Activated B cell treated with CpG ODN at 0.5 μM for 24 hours (primary cell): ENCODE data around the gene TOR4A. TPM values are rescaled to one million over a fixed set of nuclear protein-coding genes. Genes with fewer than 3 reads are reported as not detected.
A peak's percentile ranks its signal among the peaks of the same experiment; 100 is the strongest.

Experiments used
- ATAC-seq: fragments of 200-7000 bp; cut with Tn5 transposase; one replicate; pipeline ENCODE4 v1.10.0; 2021; ENCODE audit warnings: low read depth, mild to moderate bottlenecking, moderate library complexity
- CTCF ChIA-PET: fragments of 350-600 bp; sonication (Branson Sonifier 250); formaldehyde crosslinking; loops from one replicate; lab custom pipeline; 2021; ENCODE audit warnings: antibody characterized with exemption; lab: Charles Lee
- POLR2A ChIA-PET: fragments of 350-600 bp; sonication (Branson Sonifier 250); formaldehyde crosslinking; loops from one replicate; lab custom pipeline; 2021; ENCODE audit warnings: antibody characterized with exemption; lab: Charles Lee
- DNase-seq: peaks from one replicate; pipeline ENCODE4 v3.0.0; 2022
- H3K27ac Mint-ChIP-seq: one replicate; pipeline ENCODE4 v1.8.0; 2020; ENCODE audit warnings: mixed read lengths
- H3K27me3 Mint-ChIP-seq: one replicate; pipeline ENCODE4 v1.8.0; 2021; ENCODE audit warnings: mixed read lengths
- H3K36me3 Mint-ChIP-seq: one replicate; pipeline ENCODE4 v1.8.0; 2021; ENCODE audit warnings: low read depth, mixed read lengths
- H3K4me1 Mint-ChIP-seq: one replicate; pipeline ENCODE4 v1.8.0; 2021; ENCODE audit warnings: mixed read lengths
- H3K4me3 Mint-ChIP-seq: one replicate; pipeline ENCODE4 v1.8.0; 2020; ENCODE audit warnings: mild to moderate bottlenecking, mixed read lengths
- H3K9me3 Mint-ChIP-seq: one replicate; pipeline ENCODE4 v1.8.0; 2020; ENCODE audit warnings: mixed read lengths
- intact Hi-C: fragments of 100-400 bp; cut with micrococcal nuclease; formaldehyde crosslinking; loops from one replicate; pipeline ENCODE4 v1.15.1; 2024
- total RNA-seq: library from RNA; stranded (reverse); gene quantifications from 2 replicates; pipeline ENCODE4 v1.2.3, GENCODE V29; 2022
- TF ChIP-seq, protein P1 (sequence below): fragments of 200-600 bp; IDR thresholded peaks from one replicate; pipeline ENCODE4 v1.8.0; 2022; ENCODE audit warnings: antibody characterized with exemption, mild to moderate bottlenecking

Gene TOR4A
- total RNA-seq, 1 donor from 2014 or later = 9.1 TPM

DNA sequence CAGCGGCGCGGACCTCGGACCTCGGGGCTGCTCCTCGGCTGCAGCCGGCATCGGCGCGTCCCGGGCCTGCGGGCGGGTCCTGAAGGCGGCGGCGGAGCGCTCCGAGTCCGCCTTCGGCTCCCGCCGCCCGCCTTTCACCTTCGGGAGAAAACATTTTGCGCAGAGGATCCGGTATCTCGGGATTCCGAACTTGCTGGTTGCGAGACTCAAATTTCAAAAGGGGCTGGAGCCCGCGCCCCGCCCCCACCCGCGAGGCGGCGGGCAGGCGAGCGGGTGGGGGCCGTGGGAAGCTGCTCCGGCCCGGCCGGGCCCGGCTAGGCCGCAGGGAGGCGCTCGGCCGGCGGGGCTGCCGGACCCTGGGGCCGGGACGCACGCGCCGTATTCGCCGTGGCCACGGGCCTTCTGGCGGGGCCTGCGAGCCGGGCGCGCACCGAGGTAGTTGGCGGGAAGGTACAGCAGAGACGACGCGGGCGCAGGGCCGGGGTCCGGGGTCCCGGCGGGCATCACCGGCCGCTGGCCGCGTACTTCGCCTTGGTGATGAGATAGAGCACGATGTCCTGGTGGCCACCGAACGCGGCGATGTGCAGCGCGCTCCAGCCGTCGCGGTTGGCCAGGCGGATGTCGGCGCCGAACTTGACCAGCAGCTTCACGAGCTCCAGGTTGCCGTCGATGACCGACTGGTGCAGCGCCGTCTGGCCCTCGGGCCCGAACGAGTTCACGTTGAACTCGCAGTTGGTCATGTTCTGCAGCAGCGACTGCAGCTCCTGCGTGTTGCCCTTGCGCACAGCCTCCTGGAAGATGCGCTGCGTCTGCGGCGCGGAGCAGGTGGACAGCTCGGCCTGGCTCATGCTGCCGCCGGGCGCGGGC, 23.8 kb downstream of the TOR4A start:
- POLR2A ChIA-PET = interaction anchor here (0.6 to 2.3 kb wide), 8 partner anchors 15 to 267 kb away, joined by 4 to 18 read pairs (median 8); partner anchors contain the start of genes EXD3, NOXA1, TOR4A and TUBB4B
- no peak for DNase-seq
- CTCF ChIA-PET = interaction anchor here (0.9 to 1.9 kb wide), 7 partner anchors 12 to 142 kb away, joined by 3 to 17 read pairs (median 6); partner anchors contain the start of genes EXD3 and NOXA1
- Mint-ChIP-seq H3K36me3 (no peaks in the 10 kb centered on the region), H3K9me3 (no peaks in the 10 kb centered on the region), H3K4me3 (peak overlapping the region; percentile 74), H3K4me1 (peaks cover 20% of the 10 kb centered on the region), H3K27me3 (peaks cover 21% of the 10 kb centered on the region), H3K27ac (no peak overlapping the region)
- TF ChIP-seq, protein P1, sequence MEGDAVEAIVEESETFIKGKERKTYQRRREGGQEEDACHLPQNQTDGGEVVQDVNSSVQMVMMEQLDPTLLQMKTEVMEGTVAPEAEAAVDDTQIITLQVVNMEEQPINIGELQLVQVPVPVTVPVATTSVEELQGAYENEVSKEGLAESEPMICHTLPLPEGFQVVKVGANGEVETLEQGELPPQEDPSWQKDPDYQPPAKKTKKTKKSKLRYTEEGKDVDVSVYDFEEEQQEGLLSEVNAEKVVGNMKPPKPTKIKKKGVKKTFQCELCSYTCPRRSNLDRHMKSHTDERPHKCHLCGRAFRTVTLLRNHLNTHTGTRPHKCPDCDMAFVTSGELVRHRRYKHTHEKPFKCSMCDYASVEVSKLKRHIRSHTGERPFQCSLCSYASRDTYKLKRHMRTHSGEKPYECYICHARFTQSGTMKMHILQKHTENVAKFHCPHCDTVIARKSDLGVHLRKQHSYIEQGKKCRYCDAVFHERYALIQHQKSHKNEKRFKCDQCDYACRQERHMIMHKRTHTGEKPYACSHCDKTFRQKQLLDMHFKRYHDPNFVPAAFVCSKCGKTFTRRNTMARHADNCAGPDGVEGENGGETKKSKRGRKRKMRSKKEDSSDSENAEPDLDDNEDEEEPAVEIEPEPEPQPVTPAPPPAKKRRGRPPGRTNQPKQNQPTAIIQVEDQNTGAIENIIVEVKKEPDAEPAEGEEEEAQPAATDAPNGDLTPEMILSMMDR = no peak
- intact Hi-C loops = no loop called here
- ATAC-seq = no peak

DNA sequence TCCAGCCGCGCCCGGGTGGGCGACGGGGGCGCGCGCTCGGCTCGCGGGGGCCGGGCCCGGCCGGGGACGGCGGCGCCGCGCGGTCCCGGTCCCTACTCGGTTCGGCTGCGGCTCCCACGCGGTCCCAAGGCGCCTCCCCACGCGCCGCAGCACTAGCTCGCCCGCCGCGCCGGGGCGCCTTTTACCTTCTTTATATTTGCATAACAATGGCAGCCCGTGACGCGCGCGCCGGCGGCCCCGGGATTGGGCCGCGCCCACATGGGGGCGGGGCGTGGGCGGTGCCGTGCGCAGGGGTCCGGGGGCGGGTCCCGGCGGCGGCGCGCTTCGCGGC, 24.6 kb downstream of the TOR4A start, which contains the start of gene NRARP:
TSS of gene NRARP (minus strand) at position 154 of the 331 bp plus-strand sequence. CDS start 343 bp downstream, outside the sequence.
- ATAC-seq (peak; percentile 85), DNase-seq (peak; percentile 95)
- Mint-ChIP-seq H3K4me3 (peak within 1 kb of the TSS; percentile 74), H3K4me1 (peaks cover 14% of the 10 kb centered on the region), H3K36me3 (no peaks in the 10 kb centered on the region), H3K27me3 (peaks cover 13% of the 10 kb centered on the region), H3K9me3 (no peaks in the 10 kb centered on the region), H3K27ac (no peak within 1 kb of the TSS)
- intact Hi-C loops = loop anchor here (1.0 kb wide), 4 partner anchors 24 to 143 kb away; partner anchors contain the start of genes EXD3 and NOXA1
- ChIA-PET CTCF (interaction anchor here (0.8 to 1.9 kb wide), 11 partner anchors 11 to 229 kb away, joined by 3 to 17 read pairs (median 5); partner anchors contain the start of genes EXD3 and NOXA1), POLR2A (interaction anchor here (0.5 to 2.3 kb wide), 12 partner anchors 8 to 455 kb away, joined by 3 to 18 read pairs (median 5); partner anchors contain the start of genes EXD3, NOXA1, TOR4A and TUBB4B)
- TF ChIP-seq, protein P1 = no peak

DNA sequence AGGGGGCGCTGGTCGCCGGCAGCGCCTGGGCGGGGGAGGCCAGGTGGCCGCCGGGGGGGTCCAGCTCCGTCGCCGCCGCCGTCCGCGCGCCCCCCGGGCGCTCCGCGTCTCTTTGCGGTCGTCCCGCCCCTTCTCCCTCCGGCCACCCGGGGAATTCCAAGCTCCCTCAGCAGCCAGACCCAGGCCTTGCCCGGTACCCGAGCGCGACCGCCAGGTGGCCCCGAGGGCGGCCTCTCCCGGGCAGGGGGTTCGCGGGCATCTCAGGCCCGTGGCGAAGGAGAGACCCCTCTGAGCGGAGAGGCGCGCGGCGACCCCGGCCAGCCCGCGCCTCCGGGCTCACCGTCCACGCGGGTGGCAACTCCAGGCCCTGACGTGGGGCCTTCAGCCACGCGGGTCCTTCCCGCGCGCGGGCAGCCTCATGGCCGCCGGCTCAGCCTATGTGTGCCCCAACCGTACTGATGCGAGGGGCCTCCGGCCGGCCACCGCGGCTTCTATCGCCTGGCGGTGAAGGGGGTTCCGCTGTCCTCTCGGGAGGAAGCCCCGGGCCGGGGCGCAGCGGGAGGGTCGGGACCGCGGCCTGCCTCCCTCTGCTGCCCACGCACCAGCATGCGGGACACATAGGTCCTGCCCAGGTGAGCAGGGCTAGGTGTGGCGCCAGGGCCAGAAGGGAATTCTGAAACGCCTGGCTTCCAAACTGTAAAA, 25.1 kb downstream of the TOR4A start:
- TF ChIP-seq, protein P1 = no peak
- Mint-ChIP-seq H3K9me3 (no peaks in the 10 kb centered on the region), H3K36me3 (no peaks in the 10 kb centered on the region), H3K27ac (no peak overlapping the region), H3K4me1 (peaks cover 16% of the 10 kb centered on the region), H3K4me3 (no peak overlapping the region), H3K27me3 (peaks cover 9% of the 10 kb centered on the region)
- POLR2A ChIA-PET = interaction anchor here (0.5 to 2.3 kb wide), 11 partner anchors 9 to 455 kb away, joined by 3 to 18 read pairs (median 5); partner anchors contain the start of genes EXD3, NOXA1, TOR4A and TUBB4B
- DNase-seq = no peak
- intact Hi-C loops = loop anchor here (1.0 kb wide), 4 partner anchors 24 to 143 kb away; partner anchors contain the start of genes EXD3 and NOXA1
- CTCF ChIA-PET = interaction anchor here (0.8 to 1.9 kb wide), 13 partner anchors 11 to 228 kb away, joined by 3 to 17 read pairs (median 4); partner anchors contain the start of genes EXD3 and NOXA1
- ATAC-seq = peak; percentile 61

DNA sequence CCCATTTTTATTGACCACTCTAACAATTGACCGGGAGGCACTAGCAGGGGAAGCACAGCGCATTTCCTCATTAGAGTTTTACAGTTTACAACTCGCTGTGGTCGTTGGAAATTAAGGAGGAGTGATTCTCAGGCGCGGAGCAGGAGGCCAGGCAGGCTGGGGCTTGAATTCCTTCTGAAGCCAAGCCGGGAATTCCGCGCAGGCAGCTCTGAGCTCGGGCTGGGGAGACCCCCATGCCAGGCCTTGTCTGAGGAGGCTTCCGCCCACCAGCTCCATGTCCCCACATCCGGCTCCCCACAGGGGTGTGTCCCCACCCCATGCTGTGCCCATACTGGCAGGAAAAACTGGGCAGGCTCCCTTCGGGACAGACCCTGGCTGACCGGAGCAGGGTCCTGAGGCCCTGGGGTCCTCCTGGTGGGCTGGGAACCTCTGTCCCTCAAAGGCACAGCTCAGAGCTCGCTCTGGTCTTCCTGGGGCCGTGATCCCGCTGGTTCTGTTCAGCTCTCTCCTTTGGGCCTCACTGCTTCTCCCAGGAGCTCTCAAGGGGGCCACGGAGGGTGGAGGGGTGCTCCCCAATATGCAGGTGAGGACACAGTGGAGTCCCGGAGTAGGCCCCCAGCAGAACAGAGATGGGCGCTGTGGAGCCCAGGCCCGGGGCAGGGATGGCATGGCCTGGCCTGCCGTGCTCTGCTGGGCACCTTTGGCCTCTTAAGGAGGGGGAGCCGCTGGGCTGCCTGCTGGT, 25.8 kb downstream of the TOR4A start:
- no peak for DNase-seq
- no peak overlapping the region for H3K4me3 Mint-ChIP-seq

More for the DNA sequence above, 25.8 kb downstream of the TOR4A start:
- intact Hi-C loops = no loop called here
- POLR2A ChIA-PET = interaction anchor here (0.6 to 2.3 kb wide), 4 partner anchors 14 to 84 kb away, joined by 3 to 12 read pairs (median 6); no protein-coding TSS in a partner anchor
- no peak for ATAC-seq
- Mint-ChIP-seq H3K4me1 (peaks cover 16% of the 10 kb centered on the region), H3K9me3 (no peaks in the 10 kb centered on the region), H3K36me3 (no peaks in the 10 kb centered on the region), H3K27ac (no peak overlapping the region), H3K27me3 (peaks cover 9% of the 10 kb centered on the region)
- TF ChIP-seq, protein P1 = no peak
- CTCF ChIA-PET = interaction anchor here (1.3 to 1.6 kb wide), 3 partner anchors 16 to 103 kb away, joined by 3 to 6 read pairs (median 4); no protein-coding TSS in a partner anchor
